Limb (tissue), 2 donors: Measurements from ENCODE around the gene ANO3.
A peak's percentile ranks its signal among the peaks of the same experiment; 100 is the strongest.
"Not testable (repeated sequence)": the region's sequence is repeated elsewhere in the genome, so short reads cannot be mapped to it uniquely, and the experiment has no call there.

Source experiments
- DNase-seq, 2 donors: peaks; one replicate each; pipeline ENCODE4 v3.0.0-alpha.2; 2016; ENCODE audit errors: extremely low spot score in 2 of 2

The ANO3 gene

GRCh38 chr11:26331911-26332571 lies at the start of gene ANO3:
Gene ANO3 (plus strand): TSS chr11:26332130. CDS start chr11:26332276, 146 bp downstream.
- DNase-seq = peak; percentile 92 to 93

GRCh38 chr11:26283852-26284408 lies 48.0 kb upstream of the ANO3 start:
- no peak for DNase-seq

- no peak for DNase-seq
These were observed 46.3 kb upstream of the ANO3 start for GRCh38 chr11:26285608-26286007.

- DNase-seq = peak in 1 of 2 donors; percentile 60
These were observed 45.4 kb upstream of the ANO3 start for GRCh38 chr11:26286472-26287066.

GRCh38 chr11:26287067-26287518 lies 44.8 kb upstream of the ANO3 start:
- no peak for DNase-seq

- peak in 1 of 2 donors; percentile 73 for DNase-seq
These were observed 34.5 kb upstream of the ANO3 start for GRCh38 chr11:26297189-26297975.

- DNase-seq = not testable (repeated sequence)
These were observed 15.6 kb upstream of the ANO3 start for GRCh38 chr11:26316372-26316771.

- no peak for DNase-seq
These were observed 12.0 kb upstream of the ANO3 start for GRCh38 chr11:26319906-26320305.

GRCh38 chr11:26321516-26321915 lies 10.4 kb upstream of the ANO3 start:
- DNase-seq = no peak

- no peak for DNase-seq
These were observed 9.4 kb upstream of the ANO3 start for GRCh38 chr11:26322335-26323067.

GRCh38 chr11:26323837-26324236 lies 8.1 kb upstream of the ANO3 start:
- DNase-seq = no peak

GRCh38 chr11:26324270-26324669 lies 7.7 kb upstream of the ANO3 start:
- DNase-seq = no peak

- DNase-seq = no peak
These were observed 5.0 kb upstream of the ANO3 start for GRCh38 chr11:26326793-26327400.

GRCh38 chr11:26329206-26329605 lies 2.7 kb upstream of the ANO3 start:
- DNase-seq = no peak

- no peak for DNase-seq
These were observed 1.7 kb upstream of the ANO3 start for GRCh38 chr11:26330262-26330661.

- no peak for DNase-seq
These were observed 614 bp downstream of the ANO3 start for GRCh38 chr11:26332572-26332915.

- DNase-seq = no peak
These were observed 2.0 kb downstream of the ANO3 start for GRCh38 chr11:26333906-26334305.

GRCh38 chr11:26335903-26336302 lies 4.0 kb downstream of the ANO3 start:
- no peak for DNase-seq

- no peak for DNase-seq
These were observed 12.7 kb downstream of the ANO3 start for GRCh38 chr11:26344647-26345046.

GRCh38 chr11:26348776-26349175 lies 16.8 kb downstream of the ANO3 start:
- DNase-seq = no peak

GRCh38 chr11:26350002-26350401 lies 18.1 kb downstream of the ANO3 start:
- no peak for DNase-seq
